Heart right ventricle (tissue), 16 donors: ENCODE results near the gene PCP2. TPM values are rescaled to one million over a fixed set of nuclear protein-coding genes. Genes with fewer than 3 reads are reported as not detected.

Source experiments
- ATAC-seq, 8 donors: fragments of 200-7000 bp; cut with Tn5 transposase; one replicate each; pipeline ENCODE4 v1.9.1; 2020; ENCODE audit warnings: mild to moderate bottlenecking in 8 of 8, moderate library complexity in 8 of 8, moderate number of reproducible peaks in 1 of 8
- DNase-seq, 2 donors: peaks; one replicate each; pipeline ENCODE4 v3.0.0-alpha.2; 2020
- H3K27ac ChIP-seq, 10 donors: fragments of 200-600 bp; sonication (generic) in 2 of 10; one replicate each; pipeline versions ENCODE4 v1.5.0 to v1.8.0; 2020 to 2022; ENCODE audit warnings: mild to moderate bottlenecking in 3 of 10
- H3K27me3 ChIP-seq, 7 donors: fragments of 200-600 bp; one replicate each; pipeline ENCODE4 v1.8.0; 2021 to 2022; ENCODE audit warnings: mild to moderate bottlenecking in 2 of 7
- H3K36me3 ChIP-seq, 9 donors: fragments of 200-600 bp; sonication (generic) in 1 of 9; one replicate each; pipeline versions ENCODE4 v1.5.0 to v1.8.0; 2020 to 2022; ENCODE audit warnings: mild to moderate bottlenecking in 2 of 9
- H3K4me1 ChIP-seq, 9 donors: fragments of 200-600 bp; sonication (generic) in 1 of 9; one replicate each; pipeline versions ENCODE4 v1.5.0 to v1.8.0; 2020 to 2022; ENCODE audit warnings: mild to moderate bottlenecking in 4 of 9
- H3K4me3 ChIP-seq, 10 donors: fragments of 200-600 bp; sonication (generic) in 2 of 10; one replicate each; pipeline versions ENCODE4 v1.5.0 to v1.8.0; 2020 to 2022; ENCODE audit warnings: mild to moderate bottlenecking in 7 of 10, moderate library complexity in 2 of 10
- H3K9me3 ChIP-seq, 11 donors: fragments of 200-600 bp in 10 of 11; sonication (generic) in 2 of 11; one replicate each; pipeline versions ENCODE4 v1.5.0 to v1.8.0; 2013 to 2022; ENCODE audit warnings: mild to moderate bottlenecking in 2 of 11, control low read depth in 1 of 11, moderate library complexity in 1 of 11
- CTCF ChIP-seq, 9 donors: fragments of 200-600 bp; sonication (generic) in 2 of 9; IDR thresholded peaks; one replicate each; pipeline versions ENCODE4 v1.5.0 to v1.8.0; 2021 to 2022; ENCODE audit warnings: antibody characterized with exemption in 9 of 9, mild to moderate bottlenecking in 5 of 9, moderate library complexity in 1 of 9
- WGBS, 2 donors: extraction: QIAGEN DNeasy Blood & Tissue Kit; methylation state at CpG; one replicate each; pipeline ENCODE4 v1.1.7; 2013; ENCODE audit warnings: inconsistent platforms in 1 of 2; 5-methylcytosine and 5-hydroxymethylcytosine counted together
- intact Hi-C, 10 donors: fragments of 100-400 bp; cut with DNase I; formaldehyde crosslinking; loops; one replicate each; pipeline versions ENCODE4 v1.11.1 to v1.14.2; 2022
- polyA plus RNA-seq, 2 donors: library from polyadenylated mRNA; stranded (reverse); fragments of 200-250 nt; gene quantifications; one replicate each; pipeline ENCODE4 v1.2.3, GENCODE V29; 2013
- total RNA-seq, 10 donors: library from RNA; stranded (reverse); fragmentation: NEBNext Ultra II Directional in 3 of 10; extraction: Animal tissue kit (Norgen Biotek cat#: 25700) in 3 of 10; gene quantifications; one replicate each; pipeline versions ENCODE4 v1.2.1 to v1.2.4, GENCODE V29; 2021 to 2023
- donor health status: Arrhythmogenic right ventricular cardiomyopathy.
- donor health status: ischemic (EF 13 %, LVEDD 7.1; RV severe dilation, severe dysfunction).
- donor health status: healthy with polysubstance abuse.
- donor health status: DM: no; HTN: yes; CAD: no.
- donor health status: DM: no; HTN: no; CAD: no.
- donor health status: ischemic (EF 25% LVEDD 6.9; RV normal size, moderate dysfunction).
- donor health status: ischemic (EF 25% LVEDD 5.7; RV mildly dilated, moderate dysfunction).
- donor health status: healthy.
- donor health status: DM: yes; HTN: yes; CAD: no.
- donor health status: Ischemic cardiomyopathy.
- donor health status: ischemic (EF 35%, LVEDD 5.7; RV mildly dilated, moderate dysfunction).
- donor health status: nonischemic (EF 11% LVEDD 7.7; RV severe dilation, severe dysfunction).
- donor health status: DM: yes; HTN: yes; CAD: no.
- donor health status: PGD.
- donor health status: ischemic (EF 29% LVEDD 5.4; RV normal size, mild dysfunction).
- donor health status: nonischemic (EF 23%, LVEDD 6.1; RV moderate dilation, normal function).

The PCP2 gene
- total and polyA plus RNA-seq, 12 donors: 0.35 to 3.8 (median 1.6) TPM; not detected in 2

DNA sequence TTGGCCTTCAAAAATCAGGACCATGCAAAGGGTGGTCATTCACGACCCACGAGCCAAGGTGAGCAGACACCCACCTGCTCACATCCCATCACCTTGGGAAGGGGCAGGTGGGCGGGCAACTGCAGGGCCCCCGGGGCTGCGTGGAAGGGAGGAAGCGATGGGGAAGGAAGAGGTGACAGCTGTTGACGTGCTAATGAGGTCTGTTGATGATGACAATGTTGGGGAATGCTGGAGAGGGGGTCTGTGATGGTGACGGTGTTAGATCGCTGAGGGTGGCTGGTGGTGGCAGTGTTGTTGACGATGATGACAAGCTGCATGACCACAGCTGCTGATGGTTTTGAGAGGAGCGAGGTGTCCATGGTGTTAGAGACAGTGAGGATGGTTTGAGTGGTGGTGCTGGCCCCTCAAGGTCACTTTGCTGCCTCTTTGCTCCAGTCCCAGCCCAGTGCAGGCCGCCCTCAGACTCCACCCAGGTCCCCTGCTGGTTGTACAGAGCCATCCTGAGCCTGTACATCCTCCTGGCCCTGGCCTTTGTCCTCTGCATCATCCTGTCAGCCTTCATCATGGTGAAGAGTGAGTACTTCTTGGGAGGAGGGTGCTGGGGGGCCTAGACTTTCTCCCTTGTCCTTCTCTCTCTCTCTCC is 44.3 kb upstream of the PCP2 start:
- peaks cover 0 to 9% (median 3%) of the 10 kb centered on the region in 9 donors for H3K36me3 ChIP-seq
- peak overlapping the region in 1 of 10 donors; percentile 78 for H3K27ac ChIP-seq
- intact Hi-C loops: loop anchor here in 4 of 10 donors (5.0 to 10.0 kb wide), 4 partner anchors 110 to 573 kb away; no protein-coding TSS in a partner anchor
- peak overlapping the region in 1 of 10 donors; percentile 100 for H3K4me3 ChIP-seq
- H3K9me3 ChIP-seq: peaks cover 0 to 7% (median 0%) of the 10 kb centered on the region in 11 donors
- DNase-seq (no peak), ATAC-seq (no peak)
- peaks cover 0 to 50% (median 13%) of the 10 kb centered on the region in 9 donors for H3K4me1 ChIP-seq
- H3K27me3 ChIP-seq: peaks cover 0 to 43% (median 15%) of the 10 kb centered on the region in 7 donors
- no peak for TF ChIP-seq CTCF (IDR thresholded peaks at IDR 0.05)
- WGBS, 2 donors: 27 to 31% methylated on average over 12 of the region's 12 CpGs

DNA sequence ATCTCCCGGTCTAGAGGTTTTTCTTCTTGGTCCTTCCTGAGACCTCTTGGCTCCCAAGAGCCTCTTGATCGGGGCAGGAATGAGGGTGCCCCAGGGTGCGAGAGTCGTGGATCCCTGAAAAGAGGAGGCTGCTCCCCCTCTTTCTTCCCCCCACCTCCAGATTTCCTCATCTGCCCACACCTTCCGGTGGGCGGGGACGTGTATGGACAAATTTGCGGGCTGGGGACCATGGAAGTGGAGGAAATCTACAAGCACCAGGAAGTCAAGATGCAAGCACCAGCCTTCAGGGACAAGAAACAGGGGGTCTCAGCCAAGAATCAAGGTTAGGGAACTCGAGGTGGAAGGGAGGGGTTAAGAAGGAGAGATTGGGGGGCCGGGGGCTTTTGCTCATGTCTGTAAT is 43.3 kb upstream of the PCP2 start, which contains the start of gene MCEMP1:
Gene MCEMP1 (plus strand): TSS at position 237 of the 400 bp plus-strand sequence. CDS start 31 bp downstream, at position 268.
- Histone ChIP-seq H3K36me3 (no peaks in the 10 kb centered on the region), H3K9me3 (peaks cover 0 to 7% (median 0%) of the 10 kb centered on the region in 11 donors), H3K27me3 (peaks cover 0 to 52% (median 17%) of the 10 kb centered on the region in 7 donors), H3K4me3 (peak within 1 kb of the TSS in 1 of 10 donors; percentile 31), H3K27ac (peak within 1 kb of the TSS in 1 of 10 donors; percentile 78), H3K4me1 (peaks cover 0 to 45% (median 9%) of the 10 kb centered on the region in 9 donors)
- no peak for TF ChIP-seq CTCF (IDR thresholded peaks at IDR 0.05)
- DNase-seq: no peak
- 37 to 43% methylated on average over 10 of the region's 10 CpGs for WGBS, 2 donors
- no peak for ATAC-seq
- intact Hi-C loops: loop anchor here in 4 of 10 donors (5.0 to 10.0 kb wide), 4 partner anchors 110 to 572 kb away; no protein-coding TSS in a partner anchor

- no peak for TF ChIP-seq CTCF (IDR thresholded peaks at IDR 0.05)
- no peak for ATAC-seq
- peak overlapping the region in 1 of 10 donors; percentile 31 for H3K4me3 ChIP-seq
- H3K36me3 ChIP-seq: no peaks in the 10 kb centered on the region
- H3K9me3 ChIP-seq: peaks cover 0 to 7% (median 0%) of the 10 kb centered on the region in 11 donors
- H3K27ac ChIP-seq: peak overlapping the region in 1 of 10 donors; percentile 78
- intact Hi-C loops: loop anchor here in 4 of 10 donors (5.0 to 10.0 kb wide), 4 partner anchors 109 to 572 kb away; no protein-coding TSS in a partner anchor
- H3K4me1 ChIP-seq: peaks cover 0 to 41% (median 4%) of the 10 kb centered on the region in 9 donors
- 38 to 40% methylated on average over 7 of the region's 7 CpGs for WGBS, 2 donors
- peaks cover 0 to 57% (median 20%) of the 10 kb centered on the region in 7 donors for H3K27me3 ChIP-seq
- DNase-seq: no peak
Measured at GRCh38 chr19:7676376-7676775, 42.9 kb upstream of the PCP2 start.
